ENCODE data around the gene ASGR2. TPM values are rescaled to one million over a fixed set of nuclear protein-coding genes. Genes with fewer than 3 reads are reported as not detected.
A peak's percentile ranks its signal among the peaks of the same experiment; 100 is the strongest.

Gene ASGR2
- total RNA-seq, 3 donors from 2014 or later, result 0.96 TPM; not detected in 2

- no peak for TF ChIP-seq CTCF (IDR thresholded peaks at IDR 0.05)
- H3K36me3 ChIP-seq (ENCODE audit: low read depth), result no peaks in the 10 kb centered on the region
- no peaks in the 10 kb centered on the region for H3K9me3 ChIP-seq
- DNase-seq (no peak), ATAC-seq (no peak)
- no peaks in the 10 kb centered on the region for H3K4me1 ChIP-seq (ENCODE audit: low read depth)
- no peak overlapping the region for H3K4me3 ChIP-seq
- intact Hi-C loops (cut with DNase I, micrococcal nuclease), result no loop called here
Observed at GRCh38 chr17:7108981-7109380, 5.6 kb downstream of the ASGR2 start.

GRCh38 chr17:7108560-7108925 lies 6.1 kb downstream of the ASGR2 start:
- H3K4me3 ChIP-seq, result no peak overlapping the region
- no peak for TF ChIP-seq CTCF (IDR thresholded peaks at IDR 0.05)
- no peaks in the 10 kb centered on the region for H3K36me3 ChIP-seq (ENCODE audit: low read depth)
- DNase-seq, result no peak
- no peaks in the 10 kb centered on the region for H3K9me3 ChIP-seq
- no peak for ATAC-seq
- no peaks in the 10 kb centered on the region for H3K4me1 ChIP-seq (ENCODE audit: low read depth)
- intact Hi-C loops (cut with DNase I, micrococcal nuclease), result no loop called here

GRCh38 chr17:7107795-7108559 lies 6.6 kb downstream of the ASGR2 start:
- Histone ChIP-seq H3K36me3 (ENCODE audit: low read depth) (no peaks in the 10 kb centered on the region), H3K4me3 (no peak overlapping the region), H3K9me3 (no peaks in the 10 kb centered on the region), H3K4me1 (ENCODE audit: low read depth) (no peaks in the 10 kb centered on the region)
- no peak for ATAC-seq
- TF ChIP-seq CTCF (IDR thresholded peaks at IDR 0.05), result no peak
- intact Hi-C loops (cut with DNase I, micrococcal nuclease), result no loop called here
- DNase-seq, result no peak

GRCh38 chr17:7107012-7107754 lies 7.4 kb downstream of the ASGR2 start:
- Histone ChIP-seq H3K4me1 (ENCODE audit: low read depth) (no peaks in the 10 kb centered on the region), H3K9me3 (no peaks in the 10 kb centered on the region), H3K36me3 (ENCODE audit: low read depth) (no peaks in the 10 kb centered on the region), H3K4me3 (no peak overlapping the region)
- DNase-seq (no peak), ATAC-seq (peak; percentile 54)
- intact Hi-C loops (cut with DNase I, micrococcal nuclease), result no loop called here
- no peak for TF ChIP-seq CTCF (IDR thresholded peaks at IDR 0.05)

- H3K4me1 ChIP-seq (ENCODE audit: low read depth), result no peaks in the 10 kb centered on the region
- H3K36me3 ChIP-seq (ENCODE audit: low read depth), result no peaks in the 10 kb centered on the region
- H3K4me3 ChIP-seq, result no peak overlapping the region
- no peaks in the 10 kb centered on the region for H3K9me3 ChIP-seq
- no peak for DNase-seq
- TF ChIP-seq CTCF (IDR thresholded peaks at IDR 0.05), result no peak
- ATAC-seq, result no peak
- intact Hi-C loops (cut with DNase I, micrococcal nuclease), result no loop called here
Observed at GRCh38 chr17:7102421-7102820, 12.2 kb downstream of the ASGR2 start.

Measured in mucosa of descending colon (tissue), 3 donors.